ENCODE measurements around the gene BORCS8.

Gene BORCS8

DNA sequence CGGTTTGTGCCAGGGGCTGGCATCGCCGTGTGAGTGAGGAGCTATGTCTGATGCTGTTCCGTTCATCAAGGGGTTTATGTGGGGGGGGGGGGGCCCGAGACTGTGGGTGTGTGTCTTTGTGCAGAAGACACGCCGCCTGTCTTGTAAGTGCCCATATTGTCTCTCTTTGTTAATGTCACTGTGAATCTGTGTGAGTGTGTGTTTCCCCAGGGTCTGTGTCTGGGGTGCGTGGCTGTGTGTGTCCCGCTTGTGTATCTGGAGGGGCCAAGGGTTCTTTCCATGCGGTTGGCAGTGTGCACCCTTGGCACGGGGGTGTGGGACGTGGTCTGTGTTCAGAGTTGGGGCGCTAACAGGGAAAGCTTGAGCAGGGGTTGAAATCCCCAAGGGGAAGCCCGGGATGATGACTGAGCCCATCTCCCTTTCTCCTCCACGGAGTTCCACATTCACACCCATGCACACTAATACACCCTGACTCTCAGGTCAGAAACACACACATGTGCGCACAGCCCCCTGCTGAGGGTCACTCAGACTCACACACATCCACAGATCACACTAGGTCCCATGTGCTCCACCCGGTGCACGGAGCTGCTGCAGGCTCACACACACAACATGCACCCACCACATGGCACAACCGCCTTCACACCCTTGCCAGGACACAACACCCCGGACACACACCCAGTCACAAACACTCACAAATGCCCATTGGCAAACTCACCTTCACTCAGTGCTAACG lies 21.6 kb upstream of the BORCS8 start:
- DNase-seq (ENCODE audit: low spot score), result no peak

DNA sequence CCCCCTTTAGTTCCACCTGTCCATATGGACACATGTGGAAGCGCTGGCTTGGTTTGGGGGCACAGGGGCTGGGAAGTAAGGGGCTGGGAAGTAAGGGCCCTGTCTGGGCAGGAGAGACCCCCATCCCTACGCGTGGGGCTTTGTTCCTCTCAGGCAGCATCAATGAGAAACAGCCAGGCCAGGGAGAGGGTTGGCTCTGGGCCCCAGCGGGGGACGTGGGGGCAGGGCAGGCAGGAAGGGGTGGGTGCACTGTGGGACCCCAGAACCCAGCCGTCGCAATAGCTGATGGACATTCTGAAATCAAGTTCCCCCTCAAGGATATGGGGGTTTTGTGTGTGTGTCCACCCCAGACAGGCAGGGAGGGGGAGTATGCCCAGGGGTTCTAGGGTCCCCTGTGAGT lies 21.0 kb upstream of the BORCS8 start:
- no peak for DNase-seq (ENCODE audit: low spot score)

DNA sequence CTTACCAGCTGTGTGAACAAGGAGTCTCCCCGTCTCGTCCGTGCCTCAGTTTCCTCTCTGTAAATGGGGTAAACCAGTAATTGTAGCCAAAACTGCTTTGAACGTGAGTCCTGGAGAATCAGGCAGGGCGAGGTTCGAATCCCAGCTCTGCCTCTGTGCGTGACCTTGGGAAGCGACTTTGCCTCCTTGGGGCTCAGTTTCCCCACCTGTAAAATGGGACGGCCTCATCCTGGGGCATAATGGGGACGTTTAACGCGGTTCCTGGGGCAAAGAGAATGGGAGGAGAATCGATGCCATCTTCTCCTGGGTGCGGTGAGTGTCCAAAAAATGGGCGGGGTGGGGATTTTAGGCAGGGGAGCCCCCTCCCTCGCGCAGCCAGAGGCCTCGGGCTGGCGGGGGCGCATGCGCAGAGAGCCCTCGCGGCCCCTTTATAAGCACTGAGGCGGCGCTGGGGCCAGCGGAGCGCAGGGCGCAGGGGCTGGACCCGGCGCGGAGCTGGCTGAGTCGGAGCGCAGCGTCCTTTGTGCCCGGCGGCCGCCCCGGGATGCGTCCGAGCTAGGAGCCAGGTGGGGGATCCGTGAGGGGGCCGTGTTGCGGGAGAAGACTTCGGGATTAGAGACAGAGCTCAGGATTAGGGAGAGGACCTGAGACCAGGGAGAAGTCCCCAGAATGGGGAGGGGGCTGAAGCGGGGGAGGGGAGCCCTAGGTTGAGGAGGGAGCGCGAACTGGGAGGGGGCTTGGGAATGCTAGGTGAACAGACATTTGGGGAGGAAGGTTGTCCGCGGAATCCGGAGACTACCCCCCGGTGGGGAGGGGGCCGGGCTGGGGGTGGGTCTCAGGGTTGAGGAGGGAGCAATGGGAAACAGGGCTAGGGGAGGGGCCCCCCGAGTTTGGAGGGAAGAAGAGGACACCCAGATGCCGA lies 19.8 kb upstream of the BORCS8 start, which contains the start of gene NCAN:
TSS of gene NCAN (plus strand) at position 460 of the 922 bp plus-strand sequence. CDS start 4,996 bp downstream, outside the sequence.
- peak; percentile 33 for DNase-seq (ENCODE audit: low spot score)

DNA sequence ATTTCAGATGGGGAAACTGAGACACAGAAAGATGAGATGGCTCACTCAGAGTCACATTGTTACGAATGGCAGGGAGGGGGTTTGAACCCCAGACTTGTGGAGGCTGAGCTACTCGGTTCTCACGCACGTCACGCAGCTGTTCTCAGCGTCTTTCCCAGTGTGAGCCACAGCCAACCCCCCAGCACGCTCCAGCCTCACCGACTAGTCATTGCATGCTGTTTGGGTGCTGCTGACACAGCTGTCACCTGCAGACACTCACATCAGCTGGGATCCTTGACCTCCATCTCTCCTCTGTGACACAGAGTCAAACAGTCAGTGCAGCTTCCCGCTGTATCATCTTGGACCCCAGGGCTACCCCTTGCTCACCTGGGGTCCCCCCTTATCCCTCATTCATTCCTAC lies 17.4 kb upstream of the BORCS8 start:
- no peak for DNase-seq (ENCODE audit: low spot score)

DNA sequence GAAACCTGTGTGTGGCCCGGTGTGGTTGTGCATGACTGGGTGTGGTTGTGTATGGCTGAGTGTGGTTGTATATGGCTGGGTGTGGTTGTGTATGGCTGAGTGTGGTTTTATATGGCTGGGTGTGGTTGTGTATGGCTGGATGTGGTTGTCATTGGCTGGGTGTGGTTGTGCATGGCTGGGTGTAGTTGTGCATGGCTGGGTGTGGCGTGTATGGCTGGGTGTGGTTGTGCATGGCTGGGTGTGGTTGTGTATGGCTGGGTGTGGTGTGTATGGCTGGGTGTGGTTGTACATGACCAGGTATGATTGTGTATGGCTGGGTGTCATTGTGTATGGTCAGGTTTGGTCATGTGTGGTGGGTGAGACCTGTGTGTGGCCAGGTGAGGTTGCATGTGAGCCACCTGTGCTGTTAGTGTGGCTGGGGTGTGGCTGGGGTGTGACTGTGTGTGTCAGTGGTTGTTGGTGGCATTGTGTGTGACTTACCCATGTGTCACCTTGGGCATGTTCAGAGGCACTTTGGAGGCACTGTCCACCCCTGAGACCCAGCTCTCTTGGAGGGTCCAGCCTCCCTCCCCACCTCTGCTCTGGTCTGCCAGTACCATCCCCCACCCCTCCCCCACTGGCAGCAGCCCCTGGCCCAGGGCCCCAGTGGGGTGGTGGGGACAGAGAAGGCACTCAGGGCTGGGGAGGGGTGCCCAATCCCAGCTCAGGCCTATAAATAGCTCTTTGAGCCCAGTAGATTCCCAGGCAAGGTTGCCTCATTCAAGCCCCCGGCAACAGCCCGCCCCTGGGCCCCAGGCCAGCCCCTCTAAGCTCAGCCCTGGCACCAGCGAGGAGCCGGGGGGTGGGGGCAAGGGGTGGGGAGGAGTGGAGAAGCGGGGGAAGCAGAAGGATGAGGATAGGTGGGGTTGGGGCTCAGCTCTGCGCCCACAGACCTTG lies 16.0 kb upstream of the BORCS8 start:
- DNase-seq (ENCODE audit: low spot score), result no peak

DNA sequence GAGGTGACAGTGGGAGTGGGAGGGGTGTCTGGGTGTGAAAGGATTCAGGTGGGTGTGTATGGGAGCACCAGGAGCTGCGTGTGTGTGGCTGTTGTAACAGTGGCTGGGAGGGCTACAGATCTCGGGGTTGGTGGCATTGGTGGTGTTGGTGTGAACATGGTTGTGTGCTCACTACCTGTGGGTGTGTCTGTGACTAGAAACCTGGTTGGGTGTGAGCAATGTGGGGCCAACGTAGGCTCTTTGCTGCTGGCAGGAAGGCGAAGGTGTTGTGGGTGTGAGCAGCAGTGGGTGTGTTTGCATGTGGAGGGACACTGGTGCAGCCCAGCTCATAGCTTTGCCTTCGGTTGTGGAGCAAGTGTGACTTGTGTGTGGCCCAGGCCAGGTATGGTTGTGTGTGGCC lies 15.0 kb upstream of the BORCS8 start:
- DNase-seq (ENCODE audit: low spot score), result no peak

DNA sequence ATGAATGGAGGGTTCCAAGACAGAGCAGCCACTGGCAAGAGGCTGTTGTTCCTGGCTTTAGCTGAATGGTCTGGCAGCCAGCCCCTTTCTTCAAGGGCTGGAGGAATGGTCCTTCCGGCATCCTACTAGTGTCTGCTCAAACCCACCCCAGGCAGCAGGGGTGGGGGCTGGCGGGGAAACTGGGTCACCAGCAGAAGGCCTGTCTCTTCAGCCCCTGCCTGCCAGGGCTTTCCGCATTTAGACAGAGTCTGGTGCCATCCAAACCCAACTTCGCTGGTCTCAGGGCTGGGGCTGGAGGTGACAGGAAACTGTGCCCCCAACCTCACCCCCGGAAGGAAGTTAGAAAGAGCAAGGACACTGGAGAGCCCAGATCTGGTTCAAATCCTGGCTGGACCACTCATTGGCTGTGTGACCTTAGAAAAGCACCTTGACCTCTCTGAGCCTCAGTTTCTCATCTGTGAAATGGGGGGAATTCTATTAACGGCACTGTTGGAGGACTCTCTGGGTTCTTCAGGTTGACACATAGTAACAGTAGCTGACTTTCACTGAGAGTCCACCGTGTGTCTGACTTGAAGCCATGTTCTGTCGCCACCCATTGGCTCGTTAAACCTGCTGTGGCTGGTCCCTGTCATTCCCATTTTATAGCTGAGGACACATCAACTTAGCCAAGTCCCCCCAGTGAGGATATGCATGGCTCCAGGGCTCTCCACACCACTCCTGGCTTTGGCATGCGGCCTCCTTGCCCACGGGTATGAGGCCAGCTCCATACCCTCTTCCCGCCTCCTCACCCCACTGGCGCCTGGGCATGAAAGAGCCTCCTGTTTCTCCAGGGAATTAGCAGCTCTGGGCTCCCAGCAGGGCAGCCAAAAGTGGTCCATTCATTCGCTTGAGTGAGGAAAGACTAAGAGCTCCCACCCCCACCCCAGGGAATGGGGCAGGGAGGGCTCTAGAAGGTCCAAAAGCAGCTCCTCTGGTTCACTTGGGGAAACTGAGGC lies 13.8 kb upstream of the BORCS8 start:
- DNase-seq (ENCODE audit: low spot score), result peak; percentile 25

DNA sequence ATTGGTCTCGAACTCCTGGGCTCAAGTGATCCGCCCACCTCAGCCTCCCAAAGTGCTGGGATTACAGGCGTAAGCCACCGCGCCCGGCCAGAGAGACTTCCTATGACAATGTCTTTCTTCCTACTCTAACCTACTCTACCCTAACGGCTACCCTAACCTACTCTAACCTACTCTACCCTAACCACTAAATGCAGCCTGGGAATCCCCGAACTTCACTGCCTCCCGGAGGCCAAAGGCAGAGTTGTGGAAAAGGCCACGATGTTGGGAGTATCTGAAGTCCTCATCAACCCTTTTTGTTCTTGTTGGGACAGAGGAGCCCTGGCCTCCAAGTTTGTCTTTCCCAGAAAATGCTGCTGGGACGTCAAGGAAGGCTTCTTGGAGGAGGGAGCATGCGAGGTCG lies 12.2 kb upstream of the BORCS8 start:
- DNase-seq (ENCODE audit: low spot score), result no peak

DNA sequence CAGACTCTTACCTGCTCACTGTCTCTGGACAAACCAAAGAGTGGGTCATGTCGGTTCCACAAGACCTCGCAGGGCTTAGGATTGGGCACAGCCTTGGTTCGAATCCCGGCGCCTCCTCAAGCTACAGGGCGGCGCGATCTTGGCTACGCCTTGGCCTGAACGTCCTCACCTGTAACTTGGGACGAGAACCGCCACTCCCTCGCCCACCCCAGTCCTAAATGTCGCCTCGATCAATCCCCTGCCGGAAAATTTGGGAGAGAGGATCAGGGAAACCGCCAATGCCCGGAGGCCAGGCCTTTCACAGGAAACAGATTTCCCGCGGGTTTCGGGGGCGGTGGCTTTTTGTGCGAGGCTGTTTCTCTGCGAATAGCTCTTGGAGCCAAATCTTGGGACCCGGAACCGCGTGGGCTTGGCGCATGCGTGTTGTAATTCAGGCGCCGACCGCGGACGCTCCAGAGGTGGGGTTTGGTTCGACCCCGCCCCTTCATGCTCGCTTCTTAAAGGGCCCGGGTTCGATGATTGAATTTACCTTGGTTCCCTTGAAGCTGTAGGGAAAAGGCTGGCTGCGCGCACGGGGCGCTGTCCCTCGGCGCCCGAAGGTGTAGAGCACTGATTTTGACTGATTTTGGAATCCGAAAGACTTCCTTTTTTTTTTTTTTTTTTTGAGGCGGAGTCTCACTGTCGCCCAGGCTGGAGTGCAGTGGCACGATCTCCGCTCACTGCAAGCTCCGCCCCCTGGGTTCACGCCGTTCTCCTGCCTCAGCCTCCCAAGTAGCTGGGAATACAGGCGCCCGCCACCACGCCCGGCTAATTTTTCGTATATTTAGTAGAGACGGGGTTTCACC lies 11.3 kb upstream of the BORCS8 start, which contains the start of gene NR2C2AP:
TSS of gene NR2C2AP (minus strand) at position 403 of the 845 bp plus-strand sequence. CDS start at position 49, 354 bp downstream.
- peak; percentile 94 for DNase-seq (ENCODE audit: low spot score)

DNA sequence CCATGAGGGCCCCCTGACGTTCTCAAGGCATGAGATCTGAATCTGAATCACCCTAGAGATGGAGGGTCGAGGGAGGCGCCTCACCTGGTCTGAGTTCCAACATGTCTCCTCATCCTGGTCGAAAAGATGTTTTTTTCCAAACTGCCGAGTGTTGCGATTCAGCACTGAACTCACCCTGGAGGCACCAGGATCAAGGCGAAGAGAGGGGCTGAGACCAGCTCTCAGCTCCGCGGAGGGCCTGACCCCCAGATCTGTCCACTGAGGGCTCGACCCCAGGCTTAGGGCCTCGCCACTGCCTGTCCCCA lies 10.7 kb upstream of the BORCS8 start:
- DNase-seq (ENCODE audit: low spot score), result peak; percentile 28

DNA sequence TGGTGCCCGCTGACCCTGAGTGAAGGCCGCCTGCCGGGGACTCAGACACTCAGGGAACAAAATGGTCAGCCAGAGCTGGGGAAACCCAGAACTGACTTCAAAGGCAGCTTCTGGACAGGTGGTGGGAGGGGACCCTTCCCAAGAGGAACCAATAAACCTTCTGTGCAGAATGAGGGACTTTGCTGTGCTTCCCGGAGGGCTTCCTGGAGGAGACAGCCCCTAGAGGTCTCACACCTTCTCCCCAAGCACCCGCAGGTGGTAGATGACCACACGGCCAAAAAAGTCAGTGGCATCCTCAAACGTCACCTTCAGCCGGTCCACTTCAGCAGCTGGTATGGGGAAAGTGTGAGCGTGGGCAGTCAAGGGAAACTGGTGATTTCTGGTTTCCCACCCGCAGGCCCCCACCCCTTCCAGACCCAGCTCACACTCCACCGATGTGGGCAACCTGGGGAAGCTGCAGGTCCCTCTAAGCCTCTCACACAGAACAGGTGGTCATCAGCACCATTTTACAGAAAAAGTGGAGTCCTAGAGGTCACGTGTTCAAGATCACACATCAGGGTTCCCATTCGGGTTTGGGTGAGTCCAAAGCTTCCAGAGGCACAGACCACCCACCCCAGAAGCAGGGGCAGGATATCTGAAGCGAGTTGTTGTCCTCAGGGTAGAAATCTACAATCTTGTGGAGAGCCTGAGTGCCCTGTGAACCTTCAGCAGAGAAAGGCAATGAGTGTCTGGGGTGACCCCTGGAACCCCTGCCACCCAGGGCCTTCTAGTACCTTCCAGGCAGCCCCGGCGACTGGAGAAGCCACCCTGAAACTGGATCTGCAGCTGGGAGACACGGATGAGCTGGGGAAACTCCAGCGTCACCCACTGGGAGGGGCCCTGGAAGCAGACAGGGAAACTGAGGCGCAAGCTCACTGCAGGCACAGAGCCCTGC lies 10.0 kb upstream of the BORCS8 start:
- DNase-seq (ENCODE audit: low spot score), result no peak

DNA sequence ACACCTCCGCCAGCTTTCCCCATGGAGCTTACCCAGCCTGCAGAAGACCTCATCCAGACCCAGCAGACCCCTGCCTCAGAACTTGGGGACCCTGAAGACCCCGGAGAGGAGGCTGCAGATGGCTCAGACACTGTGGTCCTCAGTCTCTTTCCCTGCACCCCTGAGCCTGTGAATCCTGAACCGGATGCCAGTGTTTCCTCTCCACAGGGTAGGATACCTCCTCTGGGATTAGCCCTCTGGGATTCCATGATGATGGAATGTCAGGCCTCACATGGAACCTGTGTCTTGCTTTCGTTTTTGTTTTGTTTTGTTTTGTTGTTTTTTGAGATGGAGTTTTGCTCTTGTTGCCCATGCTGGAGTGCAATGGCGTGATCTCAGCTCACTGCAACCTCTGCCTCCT lies 2.0 kb upstream of the BORCS8 start:
- no peak for DNase-seq (ENCODE audit: low spot score)

DNA sequence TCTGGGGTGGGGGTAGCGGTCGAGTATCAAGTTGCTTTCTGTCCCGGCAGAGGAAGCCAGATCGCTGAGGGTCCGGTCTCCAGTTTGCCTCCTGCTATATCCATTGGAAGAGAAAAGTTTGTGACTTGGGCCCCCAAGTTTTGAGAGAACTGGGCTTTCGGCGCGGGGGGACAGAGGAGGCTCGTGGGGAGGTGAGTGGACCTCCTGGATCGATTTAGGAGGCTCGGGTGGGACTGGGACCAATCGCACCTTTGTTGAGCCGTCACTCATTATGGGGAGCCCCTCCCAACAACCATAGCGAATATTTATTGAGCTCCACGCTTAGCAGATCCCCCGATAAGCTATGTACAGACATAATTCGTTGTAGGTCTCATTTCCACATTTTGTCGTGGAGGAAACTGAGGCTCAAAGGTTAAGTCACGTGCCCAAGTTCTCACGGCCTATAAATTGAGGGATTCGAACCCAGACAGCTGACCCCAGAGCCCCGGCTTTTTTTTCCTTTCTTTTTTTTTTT lies 1.0 kb upstream of the BORCS8 start:
- no peak for DNase-seq (ENCODE audit: low spot score)

DNA sequence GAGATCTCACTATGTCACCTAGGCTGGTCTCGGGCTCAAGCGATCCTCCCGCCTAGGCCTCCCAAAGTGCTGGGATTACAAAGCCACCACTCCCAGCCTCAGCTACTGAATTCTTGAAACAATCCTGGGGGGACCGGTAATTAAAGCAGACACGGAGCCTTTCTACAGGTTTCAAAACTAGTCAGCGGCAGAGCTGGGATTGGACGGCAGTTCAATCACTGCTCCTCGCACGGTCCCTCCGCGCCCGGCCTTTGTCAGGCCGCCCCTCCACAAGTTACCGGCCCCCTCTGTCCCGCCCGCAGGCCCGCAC lies 229 bp downstream of the BORCS8 start:
- DNase-seq (ENCODE audit: low spot score), result no peak

DNA sequence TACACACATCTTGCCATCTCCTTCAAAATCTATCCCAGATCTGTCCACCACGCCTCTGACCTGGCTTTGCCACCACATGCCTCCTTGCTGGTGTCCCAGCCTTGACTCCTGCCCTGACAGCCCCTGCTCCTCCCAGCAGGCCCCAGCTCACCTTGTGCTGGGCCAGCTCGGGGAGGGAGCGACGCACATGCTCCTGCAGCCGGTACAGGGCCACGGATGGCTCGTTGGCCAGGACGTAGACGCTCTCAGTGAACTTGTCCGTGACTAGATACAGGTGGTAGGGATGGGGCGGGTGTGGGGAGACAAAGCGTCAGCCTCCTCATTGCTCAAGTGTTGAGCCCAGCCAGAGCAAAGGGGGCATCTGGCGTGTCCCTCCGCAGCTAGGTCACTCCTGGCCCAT lies 5.2 kb downstream of the BORCS8 start:
- no peak for DNase-seq (ENCODE audit: low spot score)

DNA sequence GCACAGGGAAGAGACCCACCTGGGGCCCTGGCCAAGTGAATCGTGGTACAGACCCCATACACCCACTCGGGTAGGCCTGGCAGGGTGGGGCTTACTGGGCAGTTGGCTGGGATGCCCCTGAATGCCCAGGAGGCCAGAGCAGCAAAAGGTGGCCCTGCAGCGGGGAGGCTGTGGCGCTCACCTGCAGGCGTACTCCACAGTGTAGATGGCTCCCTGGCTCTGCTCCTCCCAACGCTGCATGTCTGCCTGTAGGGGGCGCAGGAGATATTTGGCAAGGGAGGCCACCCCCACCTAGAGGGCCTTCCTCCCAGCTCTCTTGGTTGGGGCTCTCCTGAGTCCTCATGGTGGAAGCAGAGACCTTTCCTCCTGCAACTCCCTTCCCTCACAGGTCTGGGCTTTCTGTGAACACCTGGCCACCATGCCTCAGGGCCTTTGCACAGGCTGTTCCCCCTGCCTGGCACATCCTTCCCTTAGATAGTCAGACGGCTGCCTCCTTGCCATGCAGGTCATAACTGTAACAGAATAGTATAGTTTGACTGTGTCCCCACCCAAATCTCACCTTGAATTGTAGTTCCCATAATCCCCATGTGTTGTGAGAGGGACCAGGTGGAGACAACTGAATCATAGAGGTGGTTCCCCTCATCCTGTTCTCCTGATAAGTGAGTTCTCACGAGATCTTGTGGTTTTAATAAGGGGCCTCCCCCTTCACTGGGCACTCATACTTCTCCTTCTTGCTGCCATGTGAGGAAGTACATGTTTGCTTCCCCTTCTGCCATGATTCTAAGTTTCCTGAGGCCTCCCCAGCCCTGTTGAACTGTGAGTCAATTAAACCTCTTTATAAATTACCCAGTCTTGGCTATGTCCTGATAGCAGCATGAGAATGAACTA lies 5.9 kb downstream of the BORCS8 start:
- DNase-seq (ENCODE audit: low spot score), result peak; percentile 38

DNA sequence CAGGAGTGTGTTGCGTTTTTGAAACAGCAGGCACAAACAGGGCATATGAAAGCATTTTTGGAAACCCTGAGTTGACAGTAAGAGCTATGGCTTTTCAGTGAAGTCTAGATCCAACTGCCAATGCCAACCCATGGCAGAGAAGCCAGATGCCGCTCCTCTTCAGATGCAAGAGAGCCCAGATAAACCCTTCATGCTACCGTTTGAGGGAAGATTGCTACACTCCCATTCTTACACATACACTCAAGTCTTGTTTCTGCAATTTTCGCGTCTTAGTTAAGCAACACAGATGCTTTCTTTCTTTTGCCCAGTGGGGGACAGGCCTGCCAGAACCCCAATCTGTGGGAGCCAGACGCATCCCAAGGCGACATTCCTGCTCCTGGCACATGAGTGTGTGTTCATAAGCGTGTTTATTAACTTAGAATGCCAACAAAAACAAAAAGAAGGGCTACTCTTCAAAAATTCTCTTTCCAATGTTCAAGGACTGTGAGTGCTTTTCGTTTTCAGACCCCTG lies 10.4 kb downstream of the BORCS8 start:
- no peak for DNase-seq (ENCODE audit: low spot score)

All from cerebellar cortex (tissue), 1 donor.